ENCODE measurements around the gene HSFX4. TPM values are rescaled to one million over a fixed set of nuclear protein-coding genes. Genes with fewer than 3 reads are reported as not detected.
A peak's percentile ranks its signal among the peaks of the same experiment; 100 is the strongest.
"Not testable (repeated sequence)": the region's sequence is repeated elsewhere in the genome, so short reads cannot be mapped to it uniquely, and the experiment has no call there.

Gene HSFX4
- total and polyA plus RNA-seq, 10 donors: not detected

GRCh38 chrX:149932970-149933369 is 3.6 kb downstream of the HSFX4 start:
- H3K27ac ChIP-seq; H3K4me3 ChIP-seq; H3K27me3 ChIP-seq (replicated peaks in 1 of 7); DNase-seq; H3K4me1 ChIP-seq; H3K9me3 ChIP-seq; intact Hi-C loops (cut with DNase I; ENCODE audit: low total_unique reads): not testable (repeated sequence)
- peaks cover 0 to 35% (median 0%) of the 10 kb centered on the region in 6 donors for H3K36me3 ChIP-seq
- 100% methylated on average over 1 of the region's 5 CpGs; no CpG with 5 or more reads in 2 of the 5 donors for WGBS, 5 donors

DNA sequence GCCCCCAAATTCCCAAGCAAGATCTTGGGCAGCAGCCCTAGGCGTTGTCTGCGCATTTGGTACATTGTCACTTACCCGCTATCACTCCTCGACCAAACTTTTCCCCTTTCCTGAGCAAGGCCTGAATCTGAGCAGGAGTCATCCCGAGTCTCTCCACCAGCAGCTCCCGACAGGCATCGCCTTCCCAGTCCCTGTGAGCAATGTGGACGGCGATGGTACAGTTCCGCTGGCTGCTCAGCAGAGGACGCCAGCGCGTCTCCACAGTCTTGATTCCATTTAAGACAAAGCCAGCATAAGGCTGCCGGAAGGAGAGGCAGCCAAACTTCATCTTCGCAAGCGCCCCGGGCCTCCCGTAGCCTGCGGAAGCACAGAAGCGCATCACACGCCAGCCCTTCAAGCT is 4.2 kb downstream of the HSFX4 start:
- intact Hi-C loops (cut with DNase I; ENCODE audit: low total_unique reads): not testable (repeated sequence)

DNA sequence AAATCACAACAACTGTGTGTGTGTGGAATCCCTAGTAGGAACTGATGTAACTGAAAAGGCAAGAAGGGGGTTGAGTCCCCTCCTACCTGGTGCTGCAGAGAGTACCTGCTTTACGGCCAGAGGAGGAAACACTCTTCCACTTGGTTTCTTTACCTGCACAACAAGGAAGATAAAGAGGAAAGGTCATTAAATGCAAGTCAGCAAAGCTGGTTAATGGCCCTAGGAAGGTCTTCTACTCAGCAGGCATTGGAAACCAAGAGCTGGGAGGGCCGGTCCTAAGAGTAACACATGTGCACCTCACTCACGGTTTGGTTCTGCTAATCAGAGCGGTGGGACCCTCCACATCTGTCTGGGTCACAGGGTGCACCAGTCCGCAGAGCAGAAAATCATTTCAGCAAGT is 8.0 kb downstream of the HSFX4 start:
- H3K27me3 ChIP-seq (replicated peaks in 1 of 7); DNase-seq; intact Hi-C loops (cut with DNase I; ENCODE audit: low total_unique reads); H3K9me3 ChIP-seq: not testable (repeated sequence)
- Histone ChIP-seq H3K27ac (peak overlapping the region in 4 of 8 donors; percentile 94 to 96 (median 94)), H3K36me3 (peaks cover 0 to 23% (median 0%) of the 10 kb centered on the region in 6 donors), H3K4me3 (peak overlapping the region; percentile 47 to 79 (median 56)), H3K4me1 (peaks cover 0 to 11% (median 6%) of the 10 kb centered on the region in 6 donors)
- 50 to 74% (median 70%) methylated on average over 4 to 5 of the region's 5 CpGs for WGBS, 5 donors

More for the DNA sequence above, 4.2 kb downstream of the HSFX4 start:
- H3K27me3 ChIP-seq (replicated peaks in 1 of 7); H3K4me1 ChIP-seq; H3K4me3 ChIP-seq; H3K9me3 ChIP-seq; DNase-seq; H3K27ac ChIP-seq: not testable (repeated sequence)
- 74 to 95% (median 84%) methylated on average over 11 to 18 of the region's 21 CpGs; no CpG with 5 or more reads in 1 of the 5 donors for WGBS, 5 donors
- H3K36me3 ChIP-seq: peaks cover 0 to 35% (median 0%) of the 10 kb centered on the region in 6 donors

DNA sequence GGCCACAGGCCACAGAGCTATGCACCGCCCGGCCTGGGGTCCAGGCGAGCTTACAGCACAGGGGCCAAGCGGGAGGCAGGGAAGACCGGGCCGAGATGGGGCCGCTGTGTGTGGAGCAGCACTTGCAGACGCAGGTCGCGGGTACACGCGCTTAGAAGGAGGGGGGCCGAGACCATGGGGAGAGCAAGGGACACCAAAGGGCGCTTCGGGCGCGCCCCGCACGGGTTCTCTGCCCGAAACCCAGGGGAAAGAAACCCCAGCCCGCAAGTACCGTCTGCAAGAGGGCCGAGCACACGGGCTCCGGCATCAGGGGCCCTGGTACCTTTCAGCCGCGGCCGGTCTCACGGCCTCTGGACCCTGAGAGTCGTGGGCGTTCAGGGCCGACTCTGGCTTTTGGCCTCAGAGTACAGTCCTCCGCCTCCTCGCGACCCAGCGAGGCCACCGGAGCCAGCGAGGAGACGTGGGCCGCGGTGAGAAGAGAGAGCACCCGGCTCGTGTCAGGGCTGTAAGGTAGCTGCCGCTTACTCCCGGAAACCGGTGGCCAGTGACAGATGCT is 8.6 kb downstream of the HSFX4 start:
- DNase-seq: peak; percentile 92
- 0 to 46% (median 23%) methylated on average over 29 to 46 of the region's 46 CpGs; no CpG with 5 or more reads in 1 of the 5 donors for WGBS, 5 donors
- H3K27me3 ChIP-seq (replicated peaks in 1 of 7): no peaks in the 10 kb centered on the region
- peaks cover 0 to 22% (median 0%) of the 10 kb centered on the region in 6 donors for H3K36me3 ChIP-seq
- peak overlapping the region; percentile 47 to 79 (median 56) for H3K4me3 ChIP-seq
- peaks cover 0 to 11% (median 6%) of the 10 kb centered on the region in 6 donors for H3K4me1 ChIP-seq
- no peaks in the 10 kb centered on the region for H3K9me3 ChIP-seq
- H3K27ac ChIP-seq: peak overlapping the region; percentile 70 to 96 (median 90)
- TF ChIP-seq, protein P1, sequence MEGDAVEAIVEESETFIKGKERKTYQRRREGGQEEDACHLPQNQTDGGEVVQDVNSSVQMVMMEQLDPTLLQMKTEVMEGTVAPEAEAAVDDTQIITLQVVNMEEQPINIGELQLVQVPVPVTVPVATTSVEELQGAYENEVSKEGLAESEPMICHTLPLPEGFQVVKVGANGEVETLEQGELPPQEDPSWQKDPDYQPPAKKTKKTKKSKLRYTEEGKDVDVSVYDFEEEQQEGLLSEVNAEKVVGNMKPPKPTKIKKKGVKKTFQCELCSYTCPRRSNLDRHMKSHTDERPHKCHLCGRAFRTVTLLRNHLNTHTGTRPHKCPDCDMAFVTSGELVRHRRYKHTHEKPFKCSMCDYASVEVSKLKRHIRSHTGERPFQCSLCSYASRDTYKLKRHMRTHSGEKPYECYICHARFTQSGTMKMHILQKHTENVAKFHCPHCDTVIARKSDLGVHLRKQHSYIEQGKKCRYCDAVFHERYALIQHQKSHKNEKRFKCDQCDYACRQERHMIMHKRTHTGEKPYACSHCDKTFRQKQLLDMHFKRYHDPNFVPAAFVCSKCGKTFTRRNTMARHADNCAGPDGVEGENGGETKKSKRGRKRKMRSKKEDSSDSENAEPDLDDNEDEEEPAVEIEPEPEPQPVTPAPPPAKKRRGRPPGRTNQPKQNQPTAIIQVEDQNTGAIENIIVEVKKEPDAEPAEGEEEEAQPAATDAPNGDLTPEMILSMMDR (IDR thresholded peaks at IDR 0.05 in 8 of 11, conservative IDR thresholded peaks at IDR 0.05 in 3 of 11): no peak
- TF ChIP-seq POLR2A (IDR thresholded peaks at IDR 0.05): no peak
- no peak for TF ChIP-seq POLR2AphosphoS5 (IDR thresholded peaks at IDR 0.05)
- intact Hi-C loops (cut with DNase I; ENCODE audit: low total_unique reads): no loop called here

- peak; percentile 97 for DNase-seq
- intact Hi-C loops (cut with DNase I; ENCODE audit: low total_unique reads): no loop called here
- Histone ChIP-seq H3K4me1 (peaks cover 0 to 13% (median 6%) of the 10 kb centered on the region in 6 donors), H3K36me3 (peaks cover 0 to 17% (median 0%) of the 10 kb centered on the region in 6 donors), H3K9me3 (no peaks in the 10 kb centered on the region), H3K4me3 (peak within 1 kb of the TSS; percentile 47 to 79 (median 56)), H3K27ac (peak within 1 kb of the TSS; percentile 70 to 96 (median 90)), H3K27me3 (replicated peaks in 1 of 7) (no peaks in the 10 kb centered on the region)
- peak; percentile 92 to 95 (median 93) for TF ChIP-seq POLR2AphosphoS5 (IDR thresholded peaks at IDR 0.05)
- no peak for TF ChIP-seq POLR2A (IDR thresholded peaks at IDR 0.05)
- TF ChIP-seq, protein P1 (IDR thresholded peaks at IDR 0.05 in 8 of 11, conservative IDR thresholded peaks at IDR 0.05 in 3 of 11): peak; percentile 5 to 73 (median 58)
- 0 to 66% (median 1%) methylated on average over 1 to 39 of the region's 39 CpGs for WGBS, 5 donors
Measured at GRCh38 chrX:149938427-149938880, 9.1 kb downstream of the HSFX4 start, which contains the start of gene EOLA2. EOLA2 (minus strand) TSS chrX:149938491; CDS start chrX:149933874, 4,617 bp downstream.

Measured in spleen (tissue), 11 donors.